Psoas muscle (tissue), 8 donors: Measurements from ENCODE around the gene KCNT2. TPM values are rescaled to one million over a fixed set of nuclear protein-coding genes. Genes with fewer than 3 reads are reported as not detected.

Experiments used
- ATAC-seq, 4 donors: fragments of 200-7000 bp; cut with Tn5 transposase; one replicate each; pipeline ENCODE4 v1.9.1; 2020; ENCODE audit warnings: moderate library complexity in 3 of 4, mild to moderate bottlenecking in 2 of 4
- DNase-seq, 2 donors: peaks; one replicate each; pipeline ENCODE4 v3.0.0-alpha.2; 2020
- H3K27ac ChIP-seq: fragments of 200-600 bp; one replicate; pipeline ENCODE4 v1.8.0; 2022
- H3K27me3 ChIP-seq, 3 donors: fragments of 200-600 bp in 1 of 3; one replicate each; pipeline versions ENCODE4 v1.6.1 to v1.8.0; 2013 to 2022; ENCODE audit warnings: low read length in 2 of 3, mild to moderate bottlenecking in 2 of 3, moderate library complexity in 1 of 3; ENCODE audit not compliant: insufficient read depth in 3 of 3
- H3K36me3 ChIP-seq, 2 donors: fragments of 200-600 bp in 1 of 2; one replicate each; pipeline versions ENCODE4 v1.6.1 to v1.8.0; 2013 to 2022; ENCODE audit warnings: low read depth in 1 of 2, mild to moderate bottlenecking in 1 of 2, moderate library complexity in 1 of 2; ENCODE audit not compliant: insufficient read depth in 1 of 2
- H3K4me1 ChIP-seq: fragments of 200-600 bp; one replicate; pipeline ENCODE4 v1.8.0; 2022
- H3K4me3 ChIP-seq: fragments of 200-600 bp; one replicate; pipeline ENCODE4 v1.8.0; 2022; ENCODE audit warnings: mild to moderate bottlenecking
- H3K9me3 ChIP-seq: fragments of 200-600 bp; one replicate; pipeline ENCODE4 v1.8.0; 2022
- CTCF ChIP-seq: fragments of 200-600 bp; IDR thresholded peaks from one replicate; pipeline ENCODE4 v1.8.0; 2022; ENCODE audit warnings: antibody characterized with exemption
- WGBS, 3 donors: extraction: QIAGEN DNeasy Blood & Tissue Kit; methylation state at CpG; one replicate each; pipeline versions ENCODE4 v1.1.6 to v1.1.7; 2013; 5-methylcytosine and 5-hydroxymethylcytosine counted together
- intact Hi-C, 2 donors: fragments of 100-400 bp; cut with DNase I; formaldehyde crosslinking; loops; one replicate each; pipeline versions ENCODE4 v1.11.0 to v1.14.2; 2022
- long read RNA-seq, 2 donors: library from polyadenylated mRNA; unstranded; transcript quantifications; one replicate each; pipeline ENCODE4 v2.0.0, GENCODE V29; 2021
- polyA plus RNA-seq, 3 donors: library from polyadenylated mRNA; stranded (reverse); fragments of 200-250 nt; gene quantifications; one replicate each; pipeline ENCODE4 v1.2.3, GENCODE V29; 2013
- total RNA-seq, 4 donors: library from RNA; stranded (reverse); fragmentation: NEBNext Ultra II Directional in 2 of 4; extraction: Animal tissue kit (Norgen Biotek cat#: 25700) in 2 of 4; gene quantifications; one replicate each; pipeline versions ENCODE4 v1.2.1 to v1.2.4, GENCODE V29; 2021 to 2023
- donor health status: healthy with polysubstance abuse.
- donor health status: DM: no; HTN: no; CAD: no; lungs with moderate emphysema.
- donor health status: Bipolar disorder and iron deficiency.
- donor health status: healthy.
- donor health status: DM: yes; HTN: yes; CAD: no.
- donor health status: DM: no; HTN: no; CAD: no.
- donor health status: DM: no; HTN: no; CAD: no.
- donor health status: DM: yes; HTN: yes; CAD: no.

KCNT2 gene
- total RNA-seq (1 to 10 TPM in 1 of 4 donors, under 1 TPM in 3; 0.12 to 1.2 (median 0.35) TPM), polyA plus RNA-seq (under 1 TPM; 0.04 to 0.10 (median 0.04) TPM)
- long read RNA-seq, donor 1 = 0 reads
- long read RNA-seq, donor 2 = 0 reads

GRCh38 chr1:196608390-196609369, at the start of gene KCNT2:
TSS of gene KCNT2 (minus strand) at chr1:196608440. CDS start at chr1:196608309, 131 bp downstream.
- TF ChIP-seq CTCF = no peak
- peak; percentile 48 to 82 (median 76) for ATAC-seq
- H3K4me1 ChIP-seq = no peaks in the 10 kb centered on the region
- peak within 1 kb of the TSS; percentile 56 for H3K4me3 ChIP-seq
- no peak within 1 kb of the TSS for H3K27ac ChIP-seq
- intact Hi-C loops = no loop called here
- no peaks in the 10 kb centered on the region for H3K36me3 ChIP-seq
- H3K27me3 ChIP-seq = peaks cover 0 to 7% (median 0%) of the 10 kb centered on the region in 3 donors
- H3K9me3 ChIP-seq = no peaks in the 10 kb centered on the region
- peak; percentile 62 to 78 for DNase-seq
- WGBS, 3 donors = 1 to 2% (median 1%) methylated on average over 41 to 43 of the region's 43 CpGs

- 52 to 78% (median 58%) methylated on average over 3 of the region's 3 CpGs for WGBS, 3 donors
- intact Hi-C loops = no loop called here
- ATAC-seq (no peak), DNase-seq (no peak)
- Histone ChIP-seq H3K27ac (no peak overlapping the region), H3K27me3 (no peaks in the 10 kb centered on the region), H3K4me1 (peaks cover under 1% of the 10 kb centered on the region), H3K36me3 (no peaks in the 10 kb centered on the region), H3K4me3 (peak overlapping the region; percentile 49), H3K9me3 (no peaks in the 10 kb centered on the region)
- TF ChIP-seq CTCF = no peak
These were observed 47.3 kb upstream of the KCNT2 start for GRCh38 chr1:196655494-196655893.

GRCh38 chr1:196655071-196655470, 46.8 kb upstream of the KCNT2 start:
- H3K27ac ChIP-seq = no peak overlapping the region
- H3K36me3 ChIP-seq = no peaks in the 10 kb centered on the region
- H3K27me3 ChIP-seq = no peaks in the 10 kb centered on the region
- ATAC-seq = peak in 1 of 4 donors; percentile 50
- WGBS, 3 donors = 53 to 69% (median 62%) methylated on average over 3 of the region's 3 CpGs
- H3K4me3 ChIP-seq = peak overlapping the region; percentile 49
- TF ChIP-seq CTCF = no peak
- no peaks in the 10 kb centered on the region for H3K9me3 ChIP-seq
- H3K4me1 ChIP-seq = no peaks in the 10 kb centered on the region
- intact Hi-C loops = no loop called here
- DNase-seq = no peak

GRCh38 chr1:196654271-196654670, 46.0 kb upstream of the KCNT2 start:
- DNase-seq = no peak
- no peak for ATAC-seq
- no peaks in the 10 kb centered on the region for H3K9me3 ChIP-seq
- no peaks in the 10 kb centered on the region for H3K4me1 ChIP-seq
- 14 to 24% (median 16%) methylated on average over 2 of the region's 2 CpGs for WGBS, 3 donors
- peak overlapping the region; percentile 49 for H3K4me3 ChIP-seq
- intact Hi-C loops = no loop called here
- H3K36me3 ChIP-seq = no peaks in the 10 kb centered on the region
- no peaks in the 10 kb centered on the region for H3K27me3 ChIP-seq
- TF ChIP-seq CTCF = no peak
- no peak overlapping the region for H3K27ac ChIP-seq
